H9 (cell line): ENCODE data around the gene THSD4. TPM values are rescaled to one million over a fixed set of nuclear protein-coding genes. Genes with fewer than 3 reads are reported as not detected.
A peak's percentile ranks its signal among the peaks of the same experiment; 100 is the strongest.

Source experiments
- DNase-seq: peaks from one replicate; pipeline ENCODE4 v3.0.0-alpha.2; 2017
- H2AFZ ChIP-seq: one replicate; pipeline ENCODE4 v1.6.1; 2013; ENCODE audit warnings: mild to moderate bottlenecking, low read length, control low read depth, moderate library complexity
- H2AK5ac ChIP-seq: 2 replicates; pipeline ENCODE4 v1.6.1; 2013; ENCODE audit warnings: low read length, control low read depth, mixed read lengths; ENCODE audit not compliant: insufficient read length
- H2BK120ac ChIP-seq: one replicate; pipeline ENCODE4 v1.6.1; 2013; ENCODE audit warnings: low read depth, mild to moderate bottlenecking, low read length, control low read depth, inconsistent platforms; ENCODE audit not compliant: poor library complexity, severe bottlenecking
- H2BK12ac ChIP-seq: 2 replicates; pipeline ENCODE4 v1.6.1; 2013; ENCODE audit warnings: low read length, control low read depth, mixed read lengths, low read depth; ENCODE audit not compliant: insufficient read length
- H2BK15ac ChIP-seq: 2 replicates; pipeline ENCODE4 v1.6.1; 2013; ENCODE audit warnings: low read depth, low read length, control low read depth
- H2BK20ac ChIP-seq: one replicate; pipeline ENCODE4 v1.6.1; 2013; ENCODE audit warnings: low read depth, mild to moderate bottlenecking, low read length, control low read depth, inconsistent platforms; ENCODE audit not compliant: poor library complexity, severe bottlenecking
- H2BK5ac ChIP-seq: 2 replicates; pipeline ENCODE4 v1.6.1; 2013; ENCODE audit warnings: low read length, control low read depth, mixed read lengths; ENCODE audit not compliant: insufficient read length
- H3K14ac ChIP-seq: 2 replicates; pipeline ENCODE4 v1.6.1; 2013; ENCODE audit warnings: low read length, control low read depth; ENCODE audit not compliant: insufficient read depth
- H3K18ac ChIP-seq: 2 replicates; pipeline ENCODE4 v1.6.1; 2013; ENCODE audit warnings: low read depth, mild to moderate bottlenecking, mixed read lengths, low read length, control low read depth; ENCODE audit not compliant: insufficient read length
- H3K23ac ChIP-seq: 2 replicates; pipeline ENCODE4 v1.6.1; 2013; ENCODE audit warnings: low read length, control low read depth, mixed read lengths, low read depth; ENCODE audit not compliant: insufficient read length
- H3K23me2 ChIP-seq: 2 replicates; pipeline ENCODE4 v1.6.1; 2013; ENCODE audit warnings: low read depth, mild to moderate bottlenecking, mixed read lengths, low read length, control low read depth; ENCODE audit not compliant: insufficient read length, poor library complexity, severe bottlenecking
- H3K27ac ChIP-seq: 2 replicates; pipeline ENCODE4 v1.5.1; 2013; ENCODE audit warnings: low read length, control low read depth, mixed read lengths, low read depth; ENCODE audit not compliant: insufficient read length
- H3K27me3 ChIP-seq: 2 replicates; pipeline ENCODE4 v1.6.1; 2013; ENCODE audit warnings: low read length, control low read depth, inconsistent platforms; ENCODE audit not compliant: insufficient read depth
- H3K4ac ChIP-seq: 2 replicates; pipeline ENCODE4 v1.6.1; 2013; ENCODE audit warnings: low read depth, mild to moderate bottlenecking, control low read depth, inconsistent platforms, low read length, moderate library complexity
- H3K4me1 ChIP-seq: 2 replicates; pipeline ENCODE4 v1.6.1; 2013; ENCODE audit warnings: low read length, control low read depth, inconsistent platforms; ENCODE audit not compliant: insufficient read depth
- H3K4me2 ChIP-seq: 2 replicates; pipeline ENCODE4 v1.6.1; 2013; ENCODE audit warnings: low read length, control low read depth, mixed read lengths; ENCODE audit not compliant: insufficient read length, insufficient read depth
- H3K56ac ChIP-seq: 2 replicates; pipeline ENCODE4 v1.6.1; 2013; ENCODE audit warnings: low read depth, mild to moderate bottlenecking, mixed read lengths, low read length, control low read depth; ENCODE audit not compliant: insufficient read length
- H3K79me1 ChIP-seq: 2 replicates; pipeline ENCODE4 v1.6.1; 2013; ENCODE audit warnings: low read depth, mild to moderate bottlenecking, moderate library complexity, low read length, control low read depth, inconsistent platforms; ENCODE audit not compliant: insufficient read depth, poor library complexity, severe bottlenecking
- H3K79me2 ChIP-seq: 2 replicates; pipeline ENCODE4 v1.6.1; 2013; ENCODE audit warnings: low read length, control low read depth, inconsistent platforms; ENCODE audit not compliant: insufficient read depth
- H3K9ac ChIP-seq: 2 replicates; pipeline ENCODE4 v1.6.1; 2013; ENCODE audit warnings: low read length, control low read depth, mixed read lengths; ENCODE audit not compliant: insufficient read length; ENCODE audit errors: extremely low read depth
- H3K9me3 ChIP-seq: one replicate; pipeline ENCODE4 v1.6.1; 2013; ENCODE audit warnings: low read depth, low read length, inconsistent platforms; ENCODE audit not compliant: control insufficient read depth
- H3T11ph ChIP-seq: one replicate; pipeline ENCODE4 v1.6.1; 2013; ENCODE audit warnings: mild to moderate bottlenecking, low read length, control low read depth, inconsistent platforms
- H4K20me1 ChIP-seq: one replicate; pipeline ENCODE4 v1.6.1; 2013; ENCODE audit not compliant: control insufficient read depth, insufficient read length, insufficient read depth
- H4K5ac ChIP-seq: 2 replicates; pipeline ENCODE4 v1.6.1; 2013; ENCODE audit warnings: low read depth, mild to moderate bottlenecking, mixed read lengths, low read length, control low read depth; ENCODE audit not compliant: insufficient read length
- H4K8ac ChIP-seq: replicated peaks from 2 replicates; pipeline ENCODE4 v1.6.1; 2013; ENCODE audit warnings: low read length, control low read depth, mixed read lengths, low read depth; ENCODE audit not compliant: insufficient read length
- H4K91ac ChIP-seq: 2 replicates; pipeline ENCODE4 v1.6.1; 2013; ENCODE audit warnings: low read depth, mild to moderate bottlenecking, moderate library complexity, mixed read lengths, low read length, control low read depth; ENCODE audit not compliant: insufficient read length
- H3K27ac Mint-ChIP-seq, 3 experiments: 2 replicates in 2 of 3; 3 replicates in 1 of 3; pipeline ENCODE4 v1.8.0; 2020 to 2021; ENCODE audit warnings: mixed read lengths in 3 of 3, mild to moderate bottlenecking in 1 of 3, moderate library complexity in 1 of 3
- H3K27me3 Mint-ChIP-seq: 2 replicates; pipeline ENCODE4 v1.8.0; 2021; ENCODE audit warnings: low read depth, mild to moderate bottlenecking, moderate library complexity, mixed read lengths
- H3K36me3 Mint-ChIP-seq, 3 experiments: 2 replicates in 2 of 3; 3 replicates in 1 of 3; pipeline ENCODE4 v1.8.0; 2020 to 2021; ENCODE audit warnings: low read depth in 3 of 3, mixed read lengths in 3 of 3; ENCODE audit not compliant: insufficient read depth in 1 of 3
- H3K4me1 Mint-ChIP-seq, 2 experiments: 2 replicates each; pipeline ENCODE4 v1.8.0; 2020; ENCODE audit warnings: mixed read lengths in 2 of 2
- H3K4me3 Mint-ChIP-seq, 2 experiments: 2 replicates in 1 of 2; 3 replicates in 1 of 2; pipeline ENCODE4 v1.8.0; 2020 to 2021; ENCODE audit warnings: mild to moderate bottlenecking in 2 of 2, mixed read lengths in 2 of 2, moderate library complexity in 1 of 2
- H3K9me3 Mint-ChIP-seq, 2 experiments: 2 replicates in 1 of 2; 3 replicates in 1 of 2; pipeline ENCODE4 v1.8.0; 2020; ENCODE audit warnings: mild to moderate bottlenecking in 2 of 2, mixed read lengths in 2 of 2, moderate library complexity in 1 of 2
- CTCF ChIP-seq: fragments of 200-600 bp; sonication (generic); conservative IDR thresholded peaks from 3 replicates; pipeline ENCODE4 v1.8.0; 2021; ENCODE audit warnings: antibody characterized with exemption, mild to moderate bottlenecking
- WGBS: extraction: QIAGEN DNeasy Blood & Tissue Kit; methylation state at CpG from one replicate; pipeline ENCODE4 v1.1.7; 2013; ENCODE audit warnings: missing lambda C conversion rate, low lambda C conversion rate, mixed read lengths; ENCODE audit not compliant: insufficient read length; ENCODE audit errors: extremely low coverage; 5-methylcytosine and 5-hydroxymethylcytosine counted together
- total RNA-seq: library from RNA; stranded (reverse); gene quantifications from 2 replicates; pipeline ENCODE4 v1.2.1, GENCODE V29; 2021

The THSD4 gene
- total RNA-seq, 1 experiment from 2014 or later = 5.5 TPM

- no peaks in the 10 kb centered on the region for H3K36me3 Mint-ChIP-seq
- Histone ChIP-seq H3K23ac (no peak overlapping the region), H3K4me2 (no peak overlapping the region), H3T11ph (no peak overlapping the region), H3K14ac (no peak overlapping the region), H4K91ac (no peak overlapping the region), H2BK5ac (no peak overlapping the region), H2AK5ac (no peak overlapping the region), H3K4me1 (peaks cover 5% of the 10 kb centered on the region; the same call in 1 of the 2 replicates), H2BK12ac (no peak overlapping the region), H3K9me3 (no peaks in the 10 kb centered on the region), H2BK120ac (no peak overlapping the region), H3K27ac (no peak overlapping the region), H2BK20ac (no peak overlapping the region), H3K79me2 (no peaks in the 10 kb centered on the region), H4K5ac (no peak overlapping the region), H2AFZ (no peak overlapping the region), H4K8ac (no peak overlapping the region), H3K4ac (no peak overlapping the region), H3K18ac (no peak overlapping the region), H4K20me1 (no peaks in the 10 kb centered on the region), H3K27me3 (no peaks in the 10 kb centered on the region), H3K23me2 (no peaks in the 10 kb centered on the region), H3K79me1 (no peaks in the 10 kb centered on the region), H3K9ac (no peak overlapping the region), H3K56ac (no peak overlapping the region), H2BK15ac (no peak overlapping the region)
- H3K4me3 Mint-ChIP-seq = no peak overlapping the region
- no CpG with 5 or more reads among the region's 4 CpGs for WGBS
- DNase-seq = no peak
- TF ChIP-seq CTCF = no peak
- H3K9me3 Mint-ChIP-seq = no peaks in the 10 kb centered on the region
- H3K4me1 Mint-ChIP-seq = peaks cover 23 to 32% of the 10 kb centered on the region in 2 experiments
- H3K27me3 Mint-ChIP-seq = no peaks in the 10 kb centered on the region; the same call in 1 of the 2 replicates
- H3K27ac Mint-ChIP-seq = peak overlapping the region in 1 of 3 experiments; percentile 47; a peak in 1 of 7 replicates
These were observed 215.9 kb downstream of the THSD4 start for GRCh38 chr15:71331173-71331572.
